SU-DHL-6 (cell line): ENCODE results near the gene ETNK2.

Experiments
- H2AFZ ChIP-seq: fragments of 200-600 bp; sonication (generic); 2 replicates; pipeline ENCODE4 v1.6.1; 2014; ENCODE audit warnings: low read depth, mild to moderate bottlenecking, moderate library complexity, mixed read lengths, antibody characterized with exemption, low read length; ENCODE audit not compliant: severe bottlenecking
- H3F3A ChIP-seq: fragments of 200-600 bp; shearing (Covaris generic); 2 replicates; pipeline ENCODE4 v1.6.0; 2016; ENCODE audit warnings: antibody characterized with exemption, mild to moderate bottlenecking; ENCODE audit not compliant: insufficient read depth
- H3K27ac ChIP-seq: fragments of 200-600 bp; sonication (generic); 2 replicates; pipeline ENCODE4 v1.5.1; 2016; ENCODE audit warnings: low read depth, mild to moderate bottlenecking, low read length, moderate library complexity, mixed read lengths
- H3K27me3 ChIP-seq: fragments of 200-600 bp; sonication (generic), shearing (Covaris generic); 2 replicates; pipeline ENCODE4 v1.6.0; 2014; ENCODE audit warnings: mild to moderate bottlenecking, low read length
- H3K36me3 ChIP-seq: fragments of 200-600 bp; sonication (generic); 2 replicates; pipeline ENCODE4 v1.6.1; 2014; ENCODE audit warnings: mild to moderate bottlenecking, low read length, mixed read lengths
- H3K4me2 ChIP-seq: fragments of 300-600, 200-600 bp; shearing (Covaris generic), sonication (generic); 2 replicates; pipeline ENCODE4 v1.6.0; 2014; ENCODE audit warnings: low read length, low read depth, mild to moderate bottlenecking; ENCODE audit not compliant: poor library complexity, severe bottlenecking
- H3K4me3 ChIP-seq: fragments of 200-600 bp; sonication (generic); 2 replicates; pipeline ENCODE4 v1.5.1; 2014; ENCODE audit warnings: antibody characterized with exemption, low read length, mild to moderate bottlenecking, mixed read lengths; ENCODE audit not compliant: insufficient read depth, poor library complexity, severe bottlenecking
- H3K79me2 ChIP-seq: fragments of 200-600 bp; sonication (generic); 2 replicates; pipeline ENCODE4 v1.6.1; 2014; ENCODE audit warnings: mild to moderate bottlenecking, low read length, moderate library complexity; ENCODE audit not compliant: insufficient read depth
- H3K9ac ChIP-seq: fragments of 200-600 bp; sonication (generic); 2 replicates; pipeline ENCODE4 v1.7.0; 2014; ENCODE audit warnings: mild to moderate bottlenecking, low read length
- H3K9me2 ChIP-seq: fragments of 200-600 bp; sonication (generic); replicated peaks from 2 replicates; pipeline ENCODE4 v1.6.1; 2014; ENCODE audit warnings: low read length; ENCODE audit not compliant: insufficient read depth
- H3K9me3 ChIP-seq: fragments of 200-600 bp; sonication (generic); 2 replicates; pipeline ENCODE4 v1.6.1; 2014; ENCODE audit warnings: low read length, mixed read lengths; ENCODE audit not compliant: insufficient read depth
- H4K20me1 ChIP-seq: fragments of 200-600 bp; sonication (generic); 2 replicates; pipeline ENCODE4 v1.6.1; 2014; ENCODE audit warnings: low read depth, mild to moderate bottlenecking, antibody characterized with exemption, low read length, moderate library complexity, mixed read lengths
- CTCF ChIP-seq: fragments of 200-600 bp; sonication (generic); IDR thresholded peaks from one replicate; pipeline ENCODE4 v1.5.1; 2017; ENCODE audit warnings: antibody characterized with exemption, mild to moderate bottlenecking, low read length, moderate library complexity; ENCODE audit not compliant: insufficient read depth, poor library complexity, severe bottlenecking
- EZH2phosphoT487 ChIP-seq: fragments of 200-600 bp; sonication (generic), shearing (Covaris generic); conservative IDR thresholded peaks from 2 replicates; pipeline ENCODE4 v1.6.1; 2018; ENCODE audit warnings: mild to moderate bottlenecking, antibody characterized with exemption, low read length, moderate library complexity, mixed read lengths

Gene ETNK2

GRCh38 chr1:204081164-204081790 is 70.6 kb downstream of the ETNK2 start:
- Histone ChIP-seq H3K4me2 (no peak overlapping the region), H3K36me3 (no peaks in the 10 kb centered on the region), H3K9me2 (no peaks in the 10 kb centered on the region), H3K27ac (no peak overlapping the region), H3K9ac (no peak overlapping the region), H3K79me2 (no peaks in the 10 kb centered on the region), H3K27me3 (no peaks in the 10 kb centered on the region), H3K4me3 (no peak overlapping the region), H4K20me1 (no peaks in the 10 kb centered on the region), H2AFZ (no peak overlapping the region), H3F3A (no peaks in the 10 kb centered on the region), H3K9me3 (no peaks in the 10 kb centered on the region)
- no peak for TF ChIP-seq CTCF
- no peak for TF ChIP-seq EZH2phosphoT487
